Prostate gland (tissue), 2 donors: ENCODE results near the gene PHKG2. TPM values are rescaled to one million over a fixed set of nuclear protein-coding genes. Genes with fewer than 3 reads are reported as not detected.

Experiments used
- DNase-seq: peaks from one replicate; pipeline ENCODE4 v3.0.0-alpha.2; 2019; ENCODE audit warnings: low spot score
- H3K27ac ChIP-seq, 2 donors: fragments of 200-600 bp; sonication (generic); 2 replicates each; pipeline ENCODE4 v1.5.1; 2017 to 2019
- H3K27me3 ChIP-seq: fragments of 200-600 bp; sonication (generic); replicated peaks from 2 replicates; pipeline ENCODE4 v1.5.1; 2019; ENCODE audit not compliant: insufficient read depth
- H3K36me3 ChIP-seq, 2 donors: fragments of 200-600 bp; sonication (generic); 1 replicate in 1 of 2; 2 replicates in 1 of 2; pipeline versions ENCODE4 v1.5.1 to v1.8.1; 2017 to 2019
- H3K4me1 ChIP-seq: fragments of 200-600 bp; sonication (generic); replicated peaks from 2 replicates; pipeline ENCODE4 v1.5.1; 2019
- H3K4me3 ChIP-seq, 2 donors: fragments of 200-600 bp; sonication (generic); 2 replicates each; pipeline ENCODE4 v1.5.1; 2017 to 2019
- H3K9me3 ChIP-seq: fragments of 200-600 bp; sonication (generic); 2 replicates; pipeline ENCODE4 v1.5.1; 2017
- POLR2A ChIP-seq: fragments of 450-650 bp; IDR thresholded peaks from one replicate; pipeline ENCODE4 v1.6.1; 2016; ENCODE audit warnings: antibody characterized with exemption, mild to moderate bottlenecking
- POLR2AphosphoS5 ChIP-seq: sonication (generic); formaldehyde crosslinking; IDR thresholded peaks from one replicate; pipeline ENCODE4 v1.6.1; 2017; ENCODE audit warnings: antibody characterized with exemption
- WGBS: methylation state at CpG from one replicate; pipeline ENCODE4 v1.1.5; 2018; 5-methylcytosine and 5-hydroxymethylcytosine counted together
- intact Hi-C: fragments of 100-400 bp; cut with DNase I; formaldehyde crosslinking; loops from one replicate; pipeline ENCODE4 v1.14.2; 2022
- total RNA-seq, 2 donors: library from RNA; depleted of rRNA; stranded (reverse); fragments of >200 nt; gene quantifications; one replicate each; pipeline ENCODE4 v1.1.0, GENCODE V29; 2016
- TF ChIP-seq, protein P1 (sequence below), 4 experiments: fragments of 200-600 bp in 2 of 4; fragments of 450-650 bp in 2 of 4; sonication (generic) in 2 of 4; IDR thresholded peaks; 1 replicate in 3 of 4; 2 replicates in 1 of 4; pipeline ENCODE4 v1.5.1; 2016 to 2019; ENCODE audit warnings: antibody characterized with exemption in 4 of 4, mild to moderate bottlenecking in 2 of 4, moderate library complexity in 2 of 4

Gene PHKG2
- total RNA-seq, 2 donors from 2014 or later = 37.2 to 45.2 TPM

DNA sequence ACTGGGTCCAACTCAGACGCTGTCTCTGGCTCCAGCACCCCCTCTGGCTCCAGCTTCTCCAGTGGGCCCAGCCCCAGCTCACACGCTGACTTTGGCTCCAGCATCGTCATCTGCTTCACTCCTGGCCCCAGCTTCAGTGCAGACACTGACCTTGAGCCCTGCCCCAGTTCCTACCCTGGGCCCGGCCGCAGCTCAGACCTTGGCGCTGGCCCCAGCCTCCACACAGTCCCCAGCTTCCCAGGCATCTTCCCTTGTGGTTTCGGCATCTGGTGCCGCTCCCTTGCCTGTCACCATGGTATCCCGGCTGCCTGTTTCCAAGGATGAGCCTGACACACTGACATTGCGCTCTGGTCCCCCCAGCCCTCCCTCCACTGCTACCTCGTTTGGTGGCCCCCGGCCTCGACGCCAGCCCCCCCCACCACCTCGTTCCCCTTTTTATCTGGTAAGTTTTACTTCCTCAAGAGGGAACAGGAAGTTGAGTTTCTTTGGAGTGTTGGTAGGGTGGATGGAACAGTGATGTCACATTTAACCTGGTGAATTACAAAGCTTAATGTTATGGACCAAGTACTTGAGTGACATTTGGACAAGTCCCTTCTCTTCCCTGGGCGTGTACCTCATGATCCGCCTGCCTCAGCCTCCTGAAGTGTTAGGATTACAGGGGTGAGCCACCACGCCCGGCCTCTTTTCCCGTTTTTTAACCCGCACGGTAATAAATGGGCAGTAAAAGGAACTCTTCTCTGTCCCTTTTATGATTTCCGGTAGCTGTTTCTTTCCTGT, 23.4 kb upstream of the PHKG2 start:
- TF ChIP-seq POLR2A (no peak), POLR2AphosphoS5 (no peak)
- TF ChIP-seq, protein P1, sequence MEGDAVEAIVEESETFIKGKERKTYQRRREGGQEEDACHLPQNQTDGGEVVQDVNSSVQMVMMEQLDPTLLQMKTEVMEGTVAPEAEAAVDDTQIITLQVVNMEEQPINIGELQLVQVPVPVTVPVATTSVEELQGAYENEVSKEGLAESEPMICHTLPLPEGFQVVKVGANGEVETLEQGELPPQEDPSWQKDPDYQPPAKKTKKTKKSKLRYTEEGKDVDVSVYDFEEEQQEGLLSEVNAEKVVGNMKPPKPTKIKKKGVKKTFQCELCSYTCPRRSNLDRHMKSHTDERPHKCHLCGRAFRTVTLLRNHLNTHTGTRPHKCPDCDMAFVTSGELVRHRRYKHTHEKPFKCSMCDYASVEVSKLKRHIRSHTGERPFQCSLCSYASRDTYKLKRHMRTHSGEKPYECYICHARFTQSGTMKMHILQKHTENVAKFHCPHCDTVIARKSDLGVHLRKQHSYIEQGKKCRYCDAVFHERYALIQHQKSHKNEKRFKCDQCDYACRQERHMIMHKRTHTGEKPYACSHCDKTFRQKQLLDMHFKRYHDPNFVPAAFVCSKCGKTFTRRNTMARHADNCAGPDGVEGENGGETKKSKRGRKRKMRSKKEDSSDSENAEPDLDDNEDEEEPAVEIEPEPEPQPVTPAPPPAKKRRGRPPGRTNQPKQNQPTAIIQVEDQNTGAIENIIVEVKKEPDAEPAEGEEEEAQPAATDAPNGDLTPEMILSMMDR (IDR thresholded peaks at IDR 0.05) = no peak
- H3K4me3 ChIP-seq = no peak overlapping the region
- H3K27ac ChIP-seq = no peak overlapping the region
- intact Hi-C loops = no loop called here
- no peaks in the 10 kb centered on the region for H3K4me1 ChIP-seq
- H3K9me3 ChIP-seq = no peaks in the 10 kb centered on the region
- WGBS = 79% methylated on average over 23 of the region's 23 CpGs
- H3K27me3 ChIP-seq = no peaks in the 10 kb centered on the region
- DNase-seq = no peak
- H3K36me3 ChIP-seq = peaks cover 35 to 55% of the 10 kb centered on the region in 2 donors

DNA sequence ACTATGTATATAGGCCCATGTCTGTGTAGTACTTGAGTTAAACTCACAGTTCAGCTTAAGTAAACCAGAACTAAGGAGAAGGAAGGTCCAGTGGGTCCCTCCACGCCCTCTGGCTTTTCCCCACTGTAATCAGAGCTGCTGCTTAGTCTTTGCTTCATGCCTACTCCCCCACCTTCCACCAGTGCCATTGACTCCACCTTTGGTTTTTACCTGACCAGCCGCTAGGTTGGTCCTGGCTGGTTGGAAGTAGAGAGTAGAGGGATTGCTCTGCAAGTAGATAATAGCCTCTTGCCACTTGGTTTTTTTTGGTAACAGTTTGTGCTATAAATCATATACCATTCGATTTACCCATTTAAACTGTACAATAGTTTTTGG, 22.8 kb upstream of the PHKG2 start:
- Histone ChIP-seq H3K4me1 (no peaks in the 10 kb centered on the region), H3K36me3 (peaks cover 29 to 52% of the 10 kb centered on the region in 2 donors), H3K4me3 (no peak overlapping the region), H3K27ac (no peak overlapping the region), H3K9me3 (no peaks in the 10 kb centered on the region), H3K27me3 (no peaks in the 10 kb centered on the region)
- 96% methylated on average over 3 of the region's 3 CpGs for WGBS
- TF ChIP-seq POLR2A (no peak), POLR2AphosphoS5 (no peak)
- TF ChIP-seq, protein P1 (IDR thresholded peaks at IDR 0.05) = no peak
- intact Hi-C loops = no loop called here
- no peak for DNase-seq

DNA sequence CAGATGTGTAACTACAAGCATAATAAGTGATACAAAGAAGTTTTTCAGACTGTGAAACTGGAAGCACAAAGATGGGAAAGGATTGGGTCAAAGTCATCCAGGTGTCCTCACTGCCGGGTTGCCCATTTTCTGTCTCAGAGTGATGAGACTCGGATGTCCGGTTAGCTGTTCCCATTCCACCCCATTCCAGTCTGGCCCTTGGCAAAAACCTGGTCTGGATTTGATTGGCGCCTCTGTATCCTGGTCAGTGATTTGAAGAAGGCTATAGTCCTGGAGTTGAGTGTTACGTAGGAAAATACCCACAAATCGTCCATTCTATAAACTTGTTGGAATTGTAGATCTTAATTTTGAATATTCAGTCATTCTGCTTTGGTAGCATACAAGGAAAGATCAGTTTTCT, 19.9 kb upstream of the PHKG2 start:
- intact Hi-C loops = no loop called here
- no peak for DNase-seq
- TF ChIP-seq, protein P1 (IDR thresholded peaks at IDR 0.05) = no peak
- TF ChIP-seq POLR2AphosphoS5 (no peak), POLR2A (no peak)
- Histone ChIP-seq H3K9me3 (no peaks in the 10 kb centered on the region), H3K4me1 (no peaks in the 10 kb centered on the region), H3K4me3 (no peak overlapping the region), H3K27ac (no peak overlapping the region), H3K27me3 (no peaks in the 10 kb centered on the region), H3K36me3 (peaks cover 10 to 31% of the 10 kb centered on the region in 2 donors)
- 90% methylated on average over 6 of the region's 6 CpGs for WGBS

DNA sequence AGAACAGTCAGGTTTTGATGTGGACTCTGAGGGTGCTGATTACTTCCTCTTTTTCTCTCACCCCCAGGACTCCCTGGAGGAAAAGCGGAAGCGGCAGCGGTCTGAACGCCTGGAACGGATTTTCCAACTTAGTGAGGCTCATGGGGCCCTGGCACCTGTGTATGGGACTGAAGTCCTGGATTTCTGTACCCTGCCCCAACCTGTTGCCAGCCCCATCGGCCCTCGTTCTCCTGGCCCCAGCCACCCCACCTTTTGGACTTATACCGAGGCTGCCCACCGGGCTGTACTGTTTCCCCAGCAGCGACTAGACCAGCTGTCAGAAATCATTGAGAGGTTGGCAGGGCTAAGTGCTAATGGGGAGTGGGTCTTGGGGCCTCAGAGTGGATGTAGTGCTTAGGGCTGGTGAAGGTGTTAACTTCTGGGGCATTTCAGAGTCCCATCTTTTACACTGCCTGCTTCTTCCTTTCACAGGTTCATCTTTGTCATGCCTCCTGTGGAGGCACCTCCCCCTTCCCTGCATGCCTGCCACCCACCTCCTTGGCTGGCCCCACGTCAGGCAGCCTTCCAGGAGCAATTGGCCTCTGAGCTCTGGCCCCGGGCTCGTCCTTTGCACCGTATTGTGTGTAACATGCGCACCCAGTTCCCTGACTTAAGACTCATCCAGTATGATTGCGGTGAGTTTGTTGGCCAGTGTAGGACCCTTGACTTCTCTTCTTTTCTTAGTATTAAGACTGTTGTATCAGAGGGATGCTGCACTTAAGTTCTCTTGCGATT, 19.1 kb upstream of the PHKG2 start:
- intact Hi-C loops = no loop called here
- H3K4me1 ChIP-seq = no peaks in the 10 kb centered on the region
- H3K9me3 ChIP-seq = no peaks in the 10 kb centered on the region
- H3K27ac ChIP-seq = no peak overlapping the region
- H3K27me3 ChIP-seq = no peaks in the 10 kb centered on the region
- no peak overlapping the region for H3K4me3 ChIP-seq
- 82% methylated on average over 17 of the region's 17 CpGs for WGBS
- H3K36me3 ChIP-seq = peaks cover 16 to 28% of the 10 kb centered on the region in 2 donors
- TF ChIP-seq, protein P1 (IDR thresholded peaks at IDR 0.05) = no peak
- no peak for TF ChIP-seq POLR2A
- no peak for TF ChIP-seq POLR2AphosphoS5
- DNase-seq = no peak
